ENCODE data around the gene PGM3.
"Not testable (repeated sequence)": the region's sequence is repeated elsewhere in the genome, so short reads cannot be mapped to it uniquely, and the experiment has no call there.

PGM3 gene

GRCh38 chr6:83192871-83193746, at the start of gene PGM3, which contains the start of gene RWDD2A:
PGM3 (minus strand) TSS chr6:83193265; CDS start chr6:83191012, 2,253 bp downstream.
RWDD2A (plus strand) TSS chr6:83193357; CDS start chr6:83194452, 1,095 bp downstream.
- no peak for FAIRE-seq

DNA sequence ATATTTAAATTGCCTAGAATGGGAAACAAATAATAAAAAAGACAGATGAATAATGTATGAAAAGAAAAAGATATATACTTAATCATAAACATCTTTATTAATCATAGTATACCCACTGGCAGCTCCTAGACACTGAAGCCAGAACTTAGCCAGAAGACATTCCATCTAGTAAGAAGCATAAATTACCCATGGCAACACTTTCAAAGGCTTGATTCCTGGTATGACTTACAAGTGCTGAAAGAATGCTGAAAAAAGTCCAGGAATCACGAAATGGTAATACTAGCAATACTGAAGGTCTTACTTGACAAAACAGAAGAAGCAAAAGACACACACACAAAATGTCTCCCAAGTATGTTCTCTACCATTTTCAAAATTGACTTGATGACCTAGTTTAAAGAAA, 38.1 kb upstream of the PGM3 start:
- FAIRE-seq = no peak

DNA sequence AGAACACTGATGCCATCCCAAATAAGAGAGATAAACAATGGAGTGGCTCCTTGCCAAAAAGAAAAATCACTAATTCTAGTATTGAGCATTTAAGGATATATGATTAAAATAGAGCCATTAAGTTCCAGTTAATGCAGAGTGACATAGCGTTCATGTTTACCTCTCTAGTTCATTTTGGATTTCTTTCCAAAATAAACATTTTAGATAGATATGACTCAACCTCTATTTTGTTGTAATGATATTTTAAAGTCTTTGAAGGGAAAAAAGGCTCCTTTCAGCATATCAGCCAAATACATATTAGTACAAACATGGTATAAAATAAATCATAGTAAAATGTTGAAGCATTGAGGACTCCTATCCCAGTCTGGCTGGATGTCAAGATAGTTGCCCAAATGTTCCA, 33.5 kb upstream of the PGM3 start:
- no peak for FAIRE-seq

DNA sequence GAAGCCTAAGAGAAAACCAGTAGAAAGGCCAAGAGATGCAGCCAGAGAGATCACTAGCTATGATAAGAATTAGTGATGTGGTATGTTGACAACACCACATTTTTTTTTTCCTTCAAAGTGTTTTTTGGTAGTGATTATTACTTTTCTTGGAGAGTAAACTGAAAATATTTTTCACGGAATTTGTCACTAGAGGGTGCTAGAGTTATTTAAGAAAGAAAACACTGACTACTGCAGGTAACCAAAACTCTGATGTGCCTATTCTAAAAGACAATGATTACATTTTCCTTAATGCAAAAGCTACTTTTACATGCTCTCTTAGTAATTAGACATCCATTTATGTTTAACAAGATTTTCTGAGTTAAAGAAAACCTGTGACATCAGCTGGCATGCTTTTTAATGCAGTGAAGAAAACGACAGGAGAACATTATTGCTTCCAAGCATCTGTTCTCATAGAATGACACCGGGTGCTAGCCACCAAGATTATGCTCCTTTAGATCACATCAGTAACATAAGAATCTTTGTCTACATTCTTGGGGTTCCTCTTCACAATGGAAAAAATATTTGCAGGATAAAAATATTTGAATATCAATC, 28.9 kb upstream of the PGM3 start:
- FAIRE-seq = peak; percentile 93

DNA sequence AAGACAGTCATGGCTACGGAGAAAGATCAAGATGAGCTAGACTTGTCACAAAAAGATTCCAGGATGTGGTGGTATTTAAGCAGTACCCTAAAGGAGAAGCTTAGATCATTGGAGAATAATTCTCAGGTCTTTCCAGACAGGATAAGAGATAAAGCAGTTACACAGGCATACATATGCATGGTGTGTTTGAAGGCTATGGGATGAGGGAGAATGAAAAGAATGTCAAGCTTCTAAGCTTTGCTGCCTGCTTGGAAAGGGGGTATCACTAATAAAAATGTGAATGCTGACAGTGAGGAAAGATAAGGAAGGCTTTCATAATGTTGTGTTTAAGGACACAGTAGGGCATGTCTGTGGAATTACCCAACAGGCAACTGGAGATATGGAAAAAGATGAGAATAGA, 28.2 kb upstream of the PGM3 start:
- FAIRE-seq = no peak

- FAIRE-seq = no peak
These were observed 27.1 kb upstream of the PGM3 start for GRCh38 chr6:83220121-83220520.

GRCh38 chr6:83218646-83219045, 25.6 kb upstream of the PGM3 start:
- FAIRE-seq = no peak

- no peak for FAIRE-seq
These were observed 23.7 kb upstream of the PGM3 start for GRCh38 chr6:83216806-83217205.

DNA sequence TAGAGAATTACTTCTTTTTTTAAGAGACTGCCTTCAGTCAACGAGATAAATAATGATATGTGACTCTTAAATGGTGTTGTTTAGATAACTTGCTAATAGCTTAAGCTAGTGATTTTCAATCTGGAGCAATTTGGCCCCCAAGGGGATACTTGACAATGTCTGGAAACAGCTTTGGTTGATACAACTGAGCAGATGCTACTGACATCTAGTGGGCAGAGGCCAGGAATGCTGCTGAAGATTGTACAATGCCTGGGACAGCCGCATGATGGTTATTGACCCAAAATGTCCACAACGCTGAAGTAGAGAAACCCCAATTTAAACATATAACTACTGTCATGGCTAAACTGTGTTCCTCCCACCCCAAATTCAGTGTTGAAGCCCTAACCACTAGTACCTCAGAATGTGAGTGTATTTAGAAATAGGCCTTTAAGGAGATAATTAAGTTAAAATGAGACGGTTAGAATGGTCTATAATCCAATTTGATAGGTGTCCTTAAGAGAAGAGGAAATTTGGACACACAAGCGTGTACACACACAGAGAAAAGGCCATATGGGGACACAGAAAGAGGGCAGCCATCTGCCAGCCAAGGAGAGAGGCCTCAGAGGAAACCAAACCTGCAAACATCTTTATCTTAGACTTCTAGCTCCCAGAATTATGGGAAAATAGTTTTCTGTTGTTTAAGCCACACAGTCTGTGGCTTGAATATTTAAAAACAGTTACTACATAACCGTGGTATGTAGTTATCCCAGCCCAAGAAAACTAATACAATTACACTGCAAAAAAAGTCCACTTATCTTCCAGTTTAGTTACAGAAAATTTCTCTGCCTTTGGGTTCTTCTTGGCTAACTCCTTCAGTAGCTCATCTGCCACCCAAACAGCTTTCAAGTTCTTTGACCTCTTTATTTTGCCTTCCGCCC, 22.3 kb upstream of the PGM3 start:
- peak; percentile 87 for FAIRE-seq

DNA sequence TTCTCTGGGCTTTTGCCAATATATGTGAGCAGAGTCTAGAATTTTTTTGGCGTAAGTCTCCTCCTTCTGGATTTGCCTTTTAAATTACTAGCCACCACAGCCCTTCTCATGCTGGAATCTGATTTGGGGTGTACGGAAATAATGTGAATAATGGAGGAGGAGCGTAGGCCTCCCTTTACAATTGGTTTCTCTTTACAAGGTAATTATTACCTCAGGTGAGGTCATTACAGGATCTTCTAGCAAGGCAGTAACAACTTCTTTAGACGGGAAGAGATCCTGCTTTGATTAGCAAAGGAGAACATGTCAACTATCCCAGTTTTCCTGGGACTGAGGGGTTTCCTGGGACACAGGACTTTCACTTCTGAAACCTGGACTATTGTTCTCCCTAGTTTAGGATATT, 9.0 kb upstream of the PGM3 start:
- no peak for FAIRE-seq

GRCh38 chr6:83199863-83200225, 6.8 kb upstream of the PGM3 start:
- no peak for FAIRE-seq

GRCh38 chr6:83199173-83199862, 6.3 kb upstream of the PGM3 start:
- no peak for FAIRE-seq

DNA sequence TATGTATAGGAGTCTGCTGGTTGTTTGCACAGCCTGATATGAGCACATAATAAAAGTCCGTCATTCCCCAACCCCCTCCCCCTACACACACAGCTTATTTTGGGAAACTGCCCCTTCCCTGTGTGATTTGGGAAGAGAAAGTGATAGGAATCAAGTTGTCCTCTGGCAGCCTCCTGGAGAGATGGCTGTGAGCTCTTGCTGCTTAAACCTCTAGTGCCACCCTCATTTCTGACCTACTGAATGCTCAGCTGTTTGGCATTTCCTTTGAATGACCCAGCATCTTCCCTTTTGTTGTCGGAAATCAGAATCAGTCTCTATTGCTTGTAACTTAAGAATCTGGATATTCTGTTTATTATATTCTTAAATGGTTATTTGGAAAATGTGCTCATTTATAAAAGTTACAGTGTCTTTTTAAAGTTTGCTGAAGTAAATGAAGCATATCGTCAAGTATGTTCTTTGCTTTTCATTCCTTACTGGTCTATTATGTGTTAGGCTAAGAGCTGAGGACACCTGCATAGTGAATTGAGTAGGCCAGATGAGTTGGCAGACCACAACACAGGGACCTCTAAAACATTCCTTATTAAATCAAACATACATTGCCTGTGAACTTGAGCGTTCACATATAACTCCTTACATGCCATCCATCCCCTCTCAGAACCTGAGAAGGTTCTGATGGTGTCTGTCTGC, 5.6 kb upstream of the PGM3 start:
- no peak for FAIRE-seq

GRCh38 chr6:83193747-83194566, 892 bp upstream of the PGM3 start:
- FAIRE-seq = no peak

GRCh38 chr6:83192456-83192855, 609 bp downstream of the PGM3 start:
- no peak for FAIRE-seq

DNA sequence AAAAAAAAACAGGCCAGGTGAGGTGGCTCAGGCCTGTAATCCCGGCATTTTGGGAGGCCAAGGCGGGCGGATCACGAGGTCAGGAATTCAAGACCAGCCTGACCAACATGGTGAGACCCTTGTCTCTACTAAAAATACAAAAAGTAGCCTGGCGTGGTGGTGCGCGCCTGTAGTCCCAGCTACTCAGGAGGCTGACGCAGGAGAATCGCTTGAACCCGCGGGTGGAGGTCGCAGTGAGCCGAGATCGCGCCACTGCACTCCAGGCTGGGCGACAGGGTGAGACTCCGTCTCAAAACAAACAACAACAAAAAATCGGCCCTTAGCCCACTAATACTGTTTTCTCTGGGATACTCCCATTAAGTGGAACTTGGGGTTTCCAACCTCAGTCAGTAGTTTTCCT, 1.1 kb downstream of the PGM3 start:
- not testable (repeated sequence) for FAIRE-seq

GRCh38 chr6:83190626-83191025, 2.4 kb downstream of the PGM3 start:
- FAIRE-seq = no peak

DNA sequence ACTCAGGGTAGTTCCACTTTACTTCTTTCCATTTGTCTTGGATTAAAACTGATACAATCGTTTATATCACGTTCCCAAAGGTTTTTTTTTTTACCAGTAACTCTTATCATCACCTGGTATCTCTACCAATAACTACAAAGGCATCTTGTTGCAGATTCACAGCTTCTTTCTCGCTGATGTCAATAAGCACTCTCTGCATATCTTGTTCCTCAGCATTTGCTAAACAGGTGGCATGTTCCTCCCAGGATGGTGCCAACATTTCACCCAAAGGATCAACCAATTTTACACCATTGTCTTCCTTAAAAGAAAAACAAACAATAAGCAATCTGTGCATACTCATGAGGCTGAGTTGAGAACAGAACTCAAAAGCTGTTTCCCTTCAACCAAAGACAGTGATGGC, 4.6 kb downstream of the PGM3 start:
- FAIRE-seq = no peak

DNA sequence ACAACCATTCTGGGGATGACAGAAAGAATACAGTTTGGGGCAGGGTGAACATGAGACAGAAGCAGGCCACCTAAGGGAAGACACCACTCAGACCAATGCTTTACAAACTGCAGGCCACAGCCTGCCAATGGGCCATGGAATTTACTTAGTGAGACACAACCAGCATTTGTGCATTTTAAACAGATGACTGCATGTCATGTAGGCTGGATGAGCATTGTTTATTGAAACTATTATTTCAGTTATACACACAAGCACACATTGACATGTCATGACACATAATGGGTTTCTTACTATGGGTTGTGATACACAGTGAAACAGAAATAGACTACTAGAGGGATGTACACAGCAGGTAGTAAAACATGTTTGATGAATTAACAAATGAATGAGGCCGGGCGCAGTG, 8.0 kb downstream of the PGM3 start:
- no peak for FAIRE-seq

DNA sequence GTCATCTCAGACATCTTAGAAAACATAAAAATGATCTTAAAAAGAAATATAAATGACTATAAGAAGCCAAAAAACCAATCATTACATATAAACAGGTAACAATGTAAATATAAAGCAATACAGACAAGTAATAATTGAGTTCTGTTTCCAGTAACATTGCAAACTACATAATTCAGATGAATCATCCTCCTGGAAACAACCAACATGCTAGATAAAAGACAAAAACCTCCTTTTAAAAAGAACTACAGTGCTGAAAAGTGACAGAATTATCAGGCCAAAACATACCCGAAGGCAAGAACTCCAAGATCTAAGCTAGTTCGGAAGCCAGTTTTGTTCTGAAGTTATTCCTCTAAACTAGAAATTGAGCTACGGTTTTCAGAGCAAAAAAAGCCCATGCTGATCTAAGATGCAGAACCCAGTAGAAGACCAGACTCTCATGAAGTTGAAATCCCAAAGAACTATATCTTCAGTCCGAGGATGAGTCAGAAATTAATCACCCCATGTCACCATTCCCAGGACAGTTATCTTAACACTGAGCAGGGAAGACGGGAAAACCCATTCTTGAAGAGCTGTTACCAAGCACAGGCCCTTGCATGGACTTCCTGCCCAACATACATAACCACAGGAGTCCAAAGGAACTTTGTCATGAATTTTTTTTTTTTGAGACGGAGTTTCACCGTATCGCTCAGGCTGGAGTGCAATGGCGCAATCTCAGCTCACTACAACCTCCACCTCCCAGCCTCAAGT, 9.8 kb downstream of the PGM3 start:
- FAIRE-seq = no peak

GRCh38 chr6:83182114-83182513, 11.0 kb downstream of the PGM3 start:
- FAIRE-seq = no peak

All from G401.6 (cell line).